SU-DHL-6 (cell line): ENCODE data around the gene FADS1.

Experiments used
- EZH2phosphoT487 ChIP-seq: fragments of 200-600 bp; sonication (generic), shearing (Covaris generic); conservative IDR thresholded peaks from 2 replicates; pipeline ENCODE4 v1.6.1; 2018; ENCODE audit warnings: mild to moderate bottlenecking, antibody characterized with exemption, low read length, moderate library complexity, mixed read lengths
- TF ChIP-seq, protein P1 (sequence below): fragments of 200-600 bp; sonication (generic); IDR thresholded peaks from one replicate; pipeline ENCODE4 v1.5.1; 2017; ENCODE audit warnings: antibody characterized with exemption, mild to moderate bottlenecking, low read length, moderate library complexity; ENCODE audit not compliant: insufficient read depth, poor library complexity, severe bottlenecking

DNA sequence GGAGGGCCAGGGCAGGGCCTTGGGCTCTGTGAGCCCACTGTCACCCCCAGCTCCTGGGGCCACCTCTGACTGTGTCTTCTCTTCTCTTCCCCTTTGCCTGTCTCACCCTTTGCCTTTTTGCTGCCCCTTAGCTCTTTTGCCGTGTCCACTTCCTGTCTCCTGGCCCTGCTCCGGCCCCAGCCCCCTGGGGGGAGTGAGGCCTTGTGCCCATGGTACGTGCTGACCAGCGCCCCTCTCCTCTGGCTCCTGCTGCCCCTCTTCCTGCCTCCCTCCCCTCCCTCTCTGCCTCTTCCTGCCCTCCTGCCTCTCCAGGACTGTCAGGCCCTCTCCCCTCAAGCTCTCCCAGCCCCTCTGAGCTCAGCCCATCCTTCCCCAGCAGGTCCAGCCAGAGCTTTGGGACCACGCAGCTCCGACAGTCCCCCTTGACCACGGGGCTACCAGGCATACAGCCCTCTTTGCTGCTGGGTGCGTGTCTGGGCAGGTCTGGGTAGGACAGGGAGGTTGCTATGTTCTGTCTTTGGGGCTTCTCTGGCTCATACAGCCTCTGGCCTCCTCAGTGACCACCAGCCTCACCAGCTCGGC is 36.1 kb downstream of the FADS1 start:
- TF ChIP-seq, protein P1, sequence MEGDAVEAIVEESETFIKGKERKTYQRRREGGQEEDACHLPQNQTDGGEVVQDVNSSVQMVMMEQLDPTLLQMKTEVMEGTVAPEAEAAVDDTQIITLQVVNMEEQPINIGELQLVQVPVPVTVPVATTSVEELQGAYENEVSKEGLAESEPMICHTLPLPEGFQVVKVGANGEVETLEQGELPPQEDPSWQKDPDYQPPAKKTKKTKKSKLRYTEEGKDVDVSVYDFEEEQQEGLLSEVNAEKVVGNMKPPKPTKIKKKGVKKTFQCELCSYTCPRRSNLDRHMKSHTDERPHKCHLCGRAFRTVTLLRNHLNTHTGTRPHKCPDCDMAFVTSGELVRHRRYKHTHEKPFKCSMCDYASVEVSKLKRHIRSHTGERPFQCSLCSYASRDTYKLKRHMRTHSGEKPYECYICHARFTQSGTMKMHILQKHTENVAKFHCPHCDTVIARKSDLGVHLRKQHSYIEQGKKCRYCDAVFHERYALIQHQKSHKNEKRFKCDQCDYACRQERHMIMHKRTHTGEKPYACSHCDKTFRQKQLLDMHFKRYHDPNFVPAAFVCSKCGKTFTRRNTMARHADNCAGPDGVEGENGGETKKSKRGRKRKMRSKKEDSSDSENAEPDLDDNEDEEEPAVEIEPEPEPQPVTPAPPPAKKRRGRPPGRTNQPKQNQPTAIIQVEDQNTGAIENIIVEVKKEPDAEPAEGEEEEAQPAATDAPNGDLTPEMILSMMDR: no peak
- TF ChIP-seq EZH2phosphoT487: no peak
